ENCODE results near the gene RASSF1.

GRCh38 chr3:50296721-50297383 lies 43.8 kb downstream of the RASSF1 start:
- no peak for TF ChIP-seq CTCF (conservative IDR thresholded peaks at IDR 0.05; ENCODE audit: low read depth, low read length)
- TF ChIP-seq EZH2phosphoT487 (IDR thresholded peaks at IDR 0.05; ENCODE audit: borderline replicate concordance, low read length), result no peak
- no peak for TF ChIP-seq EZH2 (IDR thresholded peaks at IDR 0.05; ENCODE audit: low read length, unreplicated experiment)

Measured in PC-3 (cell line).